Measurements from ENCODE around the gene LCN6. TPM values are rescaled to one million over a fixed set of nuclear protein-coding genes. Genes with fewer than 3 reads are reported as not detected.

LCN6 gene
- total and polyA plus RNA-seq, 4 donors, result 1.4 to 12.3 (median 8.6) TPM; not detected in 1

GRCh38 chr9:136734837-136735496 lies 13.4 kb downstream of the LCN6 start:
- no peak for DNase-seq
- Histone ChIP-seq H3K27me3 (ENCODE audit: control insufficient read depth in 3 of 3, insufficient read depth in 3 of 3, low read length in 2 of 3) (peaks cover 0 to 2% (median 0%) of the 10 kb centered on the region in 3 donors), H3K4me3 (no peak overlapping the region), H3K9me3 (ENCODE audit: control insufficient read depth in 4 of 4, insufficient read depth in 3 of 4, low read length in 3 of 4) (no peaks in the 10 kb centered on the region), H3K9ac (ENCODE audit: insufficient read depth in 1 of 2, low read length in 2 of 2) (no peak overlapping the region), H3K4me1 (ENCODE audit: control insufficient read depth in 5 of 5, insufficient read depth in 5 of 5, low read length in 5 of 5) (no peaks in the 10 kb centered on the region), H3K36me3 (ENCODE audit: control insufficient read depth in 4 of 4, insufficient read depth in 4 of 4, low read length in 4 of 4) (no peaks in the 10 kb centered on the region), H3K27ac (ENCODE audit: low read depth in 1 of 2, low read length in 1 of 2) (no peak overlapping the region)
- no peak for ATAC-seq (ENCODE audit: insufficient read depth, low FRiP score)
- WGBS, 2 donors, result 87 to 92% methylated on average over 12 of the region's 12 CpGs
- no peak for TF ChIP-seq CTCF (IDR thresholded peaks at IDR 0.05; ENCODE audit: control extremely low read depth, extremely low read depth)

GRCh38 chr9:136733611-136734010 lies 14.7 kb downstream of the LCN6 start:
- H3K4me3 ChIP-seq, result no peak overlapping the region
- H3K9me3 ChIP-seq (ENCODE audit: control insufficient read depth in 4 of 4, insufficient read depth in 3 of 4, low read length in 3 of 4), result no peaks in the 10 kb centered on the region
- DNase-seq (no peak), ATAC-seq (ENCODE audit: insufficient read depth, low FRiP score) (no peak)
- no peak overlapping the region for H3K9ac ChIP-seq (ENCODE audit: insufficient read depth in 1 of 2, low read length in 2 of 2)
- H3K27ac ChIP-seq (ENCODE audit: low read depth in 1 of 2, low read length in 1 of 2), result no peak overlapping the region
- WGBS, 2 donors, result 88 to 93% methylated on average over 12 of the region's 12 CpGs
- TF ChIP-seq CTCF (IDR thresholded peaks at IDR 0.05; ENCODE audit: control extremely low read depth, extremely low read depth), result no peak
- no peaks in the 10 kb centered on the region for H3K36me3 ChIP-seq (ENCODE audit: control insufficient read depth in 4 of 4, insufficient read depth in 4 of 4, low read length in 4 of 4)
- H3K4me1 ChIP-seq (ENCODE audit: control insufficient read depth in 5 of 5, insufficient read depth in 5 of 5, low read length in 5 of 5), result peaks cover 0 to 8% (median 0%) of the 10 kb centered on the region in 5 donors
- no peaks in the 10 kb centered on the region for H3K27me3 ChIP-seq (ENCODE audit: control insufficient read depth in 3 of 3, insufficient read depth in 3 of 3, low read length in 2 of 3)

- DNase-seq, result no peak
- H3K9me3 ChIP-seq (ENCODE audit: control insufficient read depth in 4 of 4, insufficient read depth in 3 of 4, low read length in 3 of 4), result no peaks in the 10 kb centered on the region
- H3K4me1 ChIP-seq (ENCODE audit: control insufficient read depth in 5 of 5, insufficient read depth in 5 of 5, low read length in 5 of 5), result peaks cover 0 to 11% (median 0%) of the 10 kb centered on the region in 5 donors
- H3K36me3 ChIP-seq (ENCODE audit: control insufficient read depth in 4 of 4, insufficient read depth in 4 of 4, low read length in 4 of 4), result no peaks in the 10 kb centered on the region
- H3K9ac ChIP-seq (ENCODE audit: insufficient read depth in 1 of 2, low read length in 2 of 2), result no peak overlapping the region
- H3K4me3 ChIP-seq, result no peak overlapping the region
- H3K27me3 ChIP-seq (ENCODE audit: control insufficient read depth in 3 of 3, insufficient read depth in 3 of 3, low read length in 2 of 3), result no peaks in the 10 kb centered on the region
- WGBS, 2 donors, result 75 to 85% methylated on average over 16 of the region's 16 CpGs
- no peak for ATAC-seq (ENCODE audit: insufficient read depth, low FRiP score)
- H3K27ac ChIP-seq (ENCODE audit: low read depth in 1 of 2, low read length in 1 of 2), result no peak overlapping the region
- no peak for TF ChIP-seq CTCF (IDR thresholded peaks at IDR 0.05; ENCODE audit: control extremely low read depth, extremely low read depth)
These were observed 15.7 kb downstream of the LCN6 start for GRCh38 chr9:136732444-136733178.

Data from lung (tissue), 12 donors.